GM12892 (cell line): ENCODE results near the gene TRPC4.

ENCODE experiments used
- POLR2A ChIP-seq: IDR thresholded peaks from 2 replicates; pipeline ENCODE4 v1.6.1; 2011; ENCODE audit warnings: low read depth, low read length, control low read depth
- POLR2AphosphoS5 ChIP-seq: IDR thresholded peaks from 2 replicates; pipeline ENCODE4 v1.6.1; 2011; ENCODE audit warnings: low read depth, low read length, control low read depth
- TAF1 ChIP-seq: IDR thresholded peaks from 2 replicates; pipeline ENCODE4 v1.6.1; 2011; ENCODE audit warnings: low read depth, mild to moderate bottlenecking, control low read depth, low read length, borderline replicate concordance

DNA sequence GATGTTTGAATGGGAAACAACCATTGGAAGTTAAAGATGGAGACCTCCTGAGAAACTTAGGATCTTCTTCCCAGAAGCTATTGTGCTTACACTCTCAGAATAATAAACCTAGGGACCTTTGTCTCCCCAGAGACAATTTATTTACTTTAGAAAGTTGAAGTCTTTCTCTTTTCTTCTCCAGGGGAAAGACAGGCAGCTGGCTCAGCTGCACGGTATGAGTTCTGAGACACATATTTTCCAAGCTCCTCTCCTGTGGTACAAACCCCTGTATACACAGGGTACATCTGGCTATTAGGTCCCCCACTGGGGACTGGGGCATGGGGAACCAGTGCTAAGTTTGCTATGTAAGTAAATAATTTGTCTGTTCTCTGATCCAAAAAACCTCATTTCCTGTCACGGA lies 203.5 kb downstream of the TRPC4 start:
- no peak for TF ChIP-seq POLR2A
- no peak for TF ChIP-seq TAF1
- TF ChIP-seq POLR2AphosphoS5 = no peak
